Skeletal muscle tissue (tissue), 4 donors: Measurements from ENCODE around the gene ZNF668. TPM values are rescaled to one million over a fixed set of nuclear protein-coding genes. Genes with fewer than 3 reads are reported as not detected.
"Not testable (repeated sequence)": the region's sequence is repeated elsewhere in the genome, so short reads cannot be mapped to it uniquely, and the experiment has no call there.

Experiments used
- H3K27ac ChIP-seq: one replicate; pipeline ENCODE4 v1.7.0; 2013; ENCODE audit warnings: mild to moderate bottlenecking, low read depth, low read length, inconsistent platforms
- H3K27me3 ChIP-seq, 3 donors: one replicate each; pipeline ENCODE4 v1.7.0; 2013; ENCODE audit warnings: low read length in 3 of 3; ENCODE audit not compliant: control insufficient read depth in 3 of 3, insufficient read depth in 3 of 3
- H3K36me3 ChIP-seq, 3 donors: one replicate each; pipeline ENCODE4 v1.7.0; 2013; ENCODE audit warnings: low read length in 3 of 3; ENCODE audit not compliant: control insufficient read depth in 3 of 3, insufficient read depth in 3 of 3
- H3K4me1 ChIP-seq, 3 donors: one replicate each; pipeline ENCODE4 v1.7.0; 2013; ENCODE audit warnings: low read length in 3 of 3, mild to moderate bottlenecking in 3 of 3; ENCODE audit not compliant: control insufficient read depth in 3 of 3, insufficient read depth in 3 of 3
- H3K4me3 ChIP-seq, 3 donors: one replicate each; pipeline ENCODE4 v1.7.0; 2013; ENCODE audit warnings: low read length in 3 of 3
- H3K9ac ChIP-seq, 3 donors: one replicate each; pipeline ENCODE4 v1.7.0; 2013; ENCODE audit warnings: low read length in 3 of 3, mild to moderate bottlenecking in 3 of 3, moderate library complexity in 2 of 3, low read depth in 1 of 3
- H3K9me3 ChIP-seq, 3 donors: one replicate each; pipeline ENCODE4 v1.7.0; 2013; ENCODE audit warnings: low read length in 3 of 3; ENCODE audit not compliant: control insufficient read depth in 3 of 3
- total RNA-seq: library from RNA; depleted of rRNA; stranded (reverse); fragments of >200 nt; gene quantifications from one replicate; pipeline ENCODE4 v1.2.3, GENCODE V29; 2014
- donor health status: Osteomylitis.

The ZNF668 gene
- total RNA-seq, 1 donor from 2014 or later, result 5.7 TPM

- H3K27ac ChIP-seq, H3K4me1 ChIP-seq, H3K9ac ChIP-seq, H3K36me3 ChIP-seq, H3K9me3 ChIP-seq, H3K4me3 ChIP-seq: not testable (repeated sequence)
- H3K27me3 ChIP-seq, result peaks cover 9 to 19% (median 10%) of the 10 kb centered on the region in 3 donors
Measured at GRCh38 chr16:31017756-31018155, 56.3 kb downstream of the ZNF668 start.

- Histone ChIP-seq H3K4me1 (no peaks in the 10 kb centered on the region), H3K36me3 (no peaks in the 10 kb centered on the region), H3K4me3 (no peak overlapping the region), H3K27ac (no peak overlapping the region), H3K9me3 (no peaks in the 10 kb centered on the region), H3K27me3 (peaks cover 21 to 34% (median 21%) of the 10 kb centered on the region in 3 donors), H3K9ac (no peak overlapping the region)
Measured at GRCh38 chr16:31016018-31016417, 58.0 kb downstream of the ZNF668 start.

GRCh38 chr16:31013292-31013691, 60.7 kb downstream of the ZNF668 start:
- H3K27me3 ChIP-seq, result peaks cover 42 to 54% (median 42%) of the 10 kb centered on the region in 3 donors
- H3K36me3 ChIP-seq, H3K9ac ChIP-seq, H3K4me1 ChIP-seq, H3K4me3 ChIP-seq, H3K27ac ChIP-seq, H3K9me3 ChIP-seq: not testable (repeated sequence)

- not testable (repeated sequence) for H3K4me1 ChIP-seq, H3K27ac ChIP-seq, H3K9me3 ChIP-seq, H3K4me3 ChIP-seq, H3K9ac ChIP-seq, H3K36me3 ChIP-seq
- peaks cover 47 to 62% (median 53%) of the 10 kb centered on the region in 3 donors for H3K27me3 ChIP-seq
Measured at GRCh38 chr16:31011815-31012214, 62.2 kb downstream of the ZNF668 start.

Other genes starting within 250 kb of the ZNF668 start
- gene BCL7C, start 180.2 kb downstream of the ZNF668 start, total RNA-seq, result 29.7 TPM
- gene CTF1, start 177.6 kb downstream of the ZNF668 start, total RNA-seq, result 0.52 TPM
- gene FBXL19, start 150.7 kb downstream of the ZNF668 start, total RNA-seq, result 5.2 TPM
- 9.4 TPM for gene ORAI3, start 125.2 kb downstream of the ZNF668 start, total RNA-seq
- gene SETD1A, start 116.5 kb downstream of the ZNF668 start, total RNA-seq, result 3.7 TPM
- 12.5 TPM for gene HSD3B7, start 89.0 kb downstream of the ZNF668 start, total RNA-seq
- not detected for gene STX1B, start 63.6 kb downstream of the ZNF668 start, total RNA-seq
- 19.3 TPM for gene STX4, start 40.7 kb downstream of the ZNF668 start, total RNA-seq
- gene ZNF646, start 182 bp upstream of the ZNF668 start, total RNA-seq, result 9.4 TPM
- gene PRSS53, start 14.7 kb upstream of the ZNF668 start, total RNA-seq, result 2.6 TPM
- 34.4 TPM for gene VKORC1, start 20.6 kb upstream of the ZNF668 start, total RNA-seq
- gene BCKDK, start 34.1 kb upstream of the ZNF668 start, total RNA-seq, result 8.9 TPM
- gene KAT8, start 43.4 kb upstream of the ZNF668 start, total RNA-seq, result 43.3 TPM
- not detected for gene PRSS8, start 61.5 kb upstream of the ZNF668 start, total RNA-seq
- gene PRSS36, start 75.8 kb upstream of the ZNF668 start, total RNA-seq, result 0.52 TPM
- gene FUS, start 105.9 kb upstream of the ZNF668 start, total RNA-seq, result 40.2 TPM
- gene PYCARD, start 128.5 kb upstream of the ZNF668 start, total RNA-seq, result 27.1 TPM
- gene TRIM72, start 139.9 kb upstream of the ZNF668 start, total RNA-seq, result 45.4 TPM
- gene PYDC1, start 142.9 kb upstream of the ZNF668 start, total RNA-seq, result not detected
- gene ITGAM, start 185.7 kb upstream of the ZNF668 start, total RNA-seq, result 8.4 TPM